Activated CD4-positive, alpha-beta T cell treated with anti-CD3 and anti-CD28 coated beads, Interleukin-2, Interleukin-6, amounts not matched to agents 100 ng/mL and 50 ng/mL, durations not matched to agents 16 hours and 8 hours (primary cell): ENCODE results near the gene TRABD2B.
"Not testable (repeated sequence)": the region's sequence is repeated elsewhere in the genome, so short reads cannot be mapped to it uniquely, and the experiment has no call there.

ENCODE experiments used
- DNase-seq: peaks from one replicate; pipeline ENCODE4 v3.0.0-alpha.2; 2020

TRABD2B gene

DNA sequence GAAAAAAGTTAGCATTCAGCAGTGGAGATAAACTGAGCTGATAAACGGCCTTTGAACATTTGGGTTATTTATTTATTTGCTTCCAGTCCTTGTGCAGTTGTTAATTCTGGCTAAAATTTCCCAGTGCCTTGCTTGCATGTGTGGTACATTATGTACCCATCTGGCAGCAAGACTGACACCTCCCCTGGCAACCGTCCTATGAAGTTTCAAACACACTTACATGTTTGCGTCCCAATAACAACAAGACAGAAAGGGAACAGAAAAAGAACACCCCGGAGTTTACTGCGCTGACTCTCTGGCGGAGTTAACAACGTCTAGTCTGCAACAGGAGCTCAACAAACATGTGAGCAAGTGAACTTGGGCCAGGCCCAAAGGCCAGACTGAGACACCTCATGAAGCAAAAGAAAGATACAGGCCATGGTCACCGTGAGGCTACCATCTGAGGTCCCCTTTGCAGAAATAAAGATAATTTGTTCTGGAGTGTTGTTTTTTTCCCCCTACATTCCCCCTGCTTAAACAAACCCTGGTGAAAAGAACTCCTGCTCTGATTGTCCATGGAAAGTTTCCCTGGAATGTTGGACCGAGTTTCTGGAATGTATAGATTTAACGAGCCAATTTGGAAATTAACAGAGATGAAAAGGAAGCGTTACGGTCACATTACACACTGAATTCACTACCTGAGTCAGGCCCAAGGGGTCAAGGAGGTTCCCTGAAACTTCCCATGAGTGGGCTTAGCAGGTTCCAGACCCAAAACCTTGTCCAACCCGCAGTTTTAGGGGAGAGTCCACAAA lies 33.4 kb downstream of the TRABD2B start:
- no peak for DNase-seq

DNA sequence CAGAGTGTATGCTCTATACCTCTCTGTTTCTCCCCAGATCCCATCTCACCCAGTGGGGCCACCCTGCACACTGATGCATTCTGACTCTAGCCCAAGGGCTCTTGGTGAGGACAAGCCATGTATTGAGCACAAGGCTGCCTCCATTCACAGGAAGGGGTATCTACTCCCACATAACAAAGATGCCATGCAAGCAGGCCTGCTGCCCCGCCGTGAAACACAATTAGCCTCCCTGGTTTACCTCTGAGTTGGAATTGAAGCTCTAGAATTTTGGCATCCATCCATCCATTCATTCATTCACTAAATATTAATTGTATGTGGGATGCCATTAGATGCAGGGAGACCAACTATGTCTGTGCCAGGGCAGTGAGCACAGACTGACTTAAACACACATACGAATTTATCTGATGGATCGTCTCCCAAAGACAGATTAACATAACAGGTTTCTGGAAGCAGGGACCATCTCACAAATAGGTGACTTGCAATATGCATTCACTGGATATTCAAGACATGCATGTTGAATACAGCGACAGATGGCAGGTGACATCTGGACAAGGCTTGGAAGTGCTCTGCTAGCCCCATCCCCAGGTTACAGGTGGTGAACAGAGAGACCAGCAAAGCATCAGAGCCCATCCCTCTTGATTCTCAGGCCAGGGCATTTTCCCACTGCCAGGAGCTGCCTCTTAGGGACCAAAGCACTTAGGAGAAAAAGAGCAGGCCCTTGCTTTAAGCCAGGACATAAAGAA lies 34.3 kb downstream of the TRABD2B start:
- no peak for DNase-seq

DNA sequence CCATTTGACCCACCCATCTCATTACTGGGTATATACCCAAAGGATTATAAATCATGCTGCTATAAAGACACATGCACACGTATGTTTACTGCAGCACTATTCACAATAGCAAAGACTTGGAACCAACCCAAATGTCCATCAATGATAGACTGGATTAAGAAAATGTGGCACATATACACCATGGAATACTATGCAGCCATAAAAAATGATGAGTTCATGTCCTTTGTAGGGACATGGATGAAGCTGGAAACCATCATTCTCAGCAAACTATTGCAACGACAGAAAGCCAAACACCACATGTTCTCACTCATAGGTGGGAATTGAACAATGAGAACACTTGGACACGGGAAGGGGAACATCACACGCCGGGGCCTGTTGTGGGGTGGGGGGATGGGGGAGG lies 35.4 kb downstream of the TRABD2B start:
- not testable (repeated sequence) for DNase-seq

DNA sequence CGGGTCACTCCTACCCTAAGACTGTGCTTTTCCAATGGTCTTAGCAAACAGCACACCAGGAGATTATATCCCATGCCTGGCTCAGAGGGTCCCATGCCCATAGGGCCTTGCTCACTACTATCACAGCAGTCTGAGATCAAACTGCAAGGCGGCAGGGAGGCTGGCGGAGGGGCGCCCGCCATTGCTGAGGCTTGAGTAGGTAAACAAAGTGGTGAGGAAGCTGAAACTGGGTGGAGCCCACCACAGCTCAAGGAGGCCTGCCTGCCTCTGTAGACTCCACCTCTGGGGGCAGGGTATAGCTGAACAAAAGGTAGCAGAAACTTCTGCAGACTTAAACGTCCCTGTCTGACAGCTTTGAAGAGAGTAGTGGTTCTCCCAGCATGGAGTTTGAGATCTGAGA lies 40.7 kb downstream of the TRABD2B start:
- not testable (repeated sequence) for DNase-seq

DNA sequence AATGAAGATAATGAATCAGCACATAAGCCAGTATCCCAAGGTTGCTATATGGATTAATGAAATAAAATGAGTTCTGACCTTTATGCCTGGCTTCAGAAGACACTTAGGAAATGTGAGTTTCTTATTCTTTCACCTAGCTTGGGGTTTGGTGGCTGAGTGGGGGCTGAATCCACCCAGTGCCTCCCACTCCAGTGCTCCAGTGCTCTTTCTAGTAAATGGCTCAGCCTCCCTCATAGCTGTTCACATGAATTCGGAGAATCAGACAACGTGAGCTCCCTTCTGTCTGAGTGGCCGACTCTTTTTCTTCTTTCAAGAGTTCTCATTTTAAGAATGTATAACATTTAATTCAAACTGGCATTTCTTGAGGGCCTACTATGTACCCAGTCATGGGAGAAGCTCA lies 43.5 kb downstream of the TRABD2B start:
- DNase-seq, result no peak

DNA sequence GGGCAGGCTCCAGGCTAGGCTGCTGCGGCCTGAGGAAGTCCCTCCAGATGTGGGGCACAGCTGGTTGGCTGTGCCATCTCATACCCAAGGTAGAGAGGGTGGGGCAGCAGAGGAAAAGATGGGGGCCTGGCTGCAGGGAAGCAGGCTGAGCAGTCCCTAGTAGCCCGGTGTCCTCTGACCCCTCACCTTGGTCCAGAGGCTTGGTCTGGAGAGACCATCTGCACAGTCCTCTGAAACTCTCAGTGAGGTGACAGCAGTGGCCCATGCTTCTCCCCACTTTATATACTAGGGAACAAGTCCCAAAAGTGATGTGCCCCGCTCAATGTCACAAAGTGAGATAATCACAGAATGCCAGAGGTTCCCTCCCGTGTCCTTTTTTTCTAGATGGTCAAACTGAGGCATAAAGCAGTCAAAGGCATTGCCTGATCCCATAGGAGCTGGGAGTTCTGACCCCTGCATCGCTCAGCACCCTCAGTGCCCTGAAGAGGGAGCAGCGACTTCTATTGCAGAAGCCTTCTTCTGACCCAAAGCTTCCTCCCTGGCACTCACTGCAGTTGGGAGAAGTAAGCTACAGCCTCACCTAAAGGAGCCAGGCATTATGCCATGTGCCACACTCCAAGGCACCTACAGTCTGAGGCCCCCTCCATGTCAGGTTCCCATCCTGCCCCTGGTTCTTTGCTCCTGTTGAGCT lies 45.5 kb downstream of the TRABD2B start:
- DNase-seq, result no peak

DNA sequence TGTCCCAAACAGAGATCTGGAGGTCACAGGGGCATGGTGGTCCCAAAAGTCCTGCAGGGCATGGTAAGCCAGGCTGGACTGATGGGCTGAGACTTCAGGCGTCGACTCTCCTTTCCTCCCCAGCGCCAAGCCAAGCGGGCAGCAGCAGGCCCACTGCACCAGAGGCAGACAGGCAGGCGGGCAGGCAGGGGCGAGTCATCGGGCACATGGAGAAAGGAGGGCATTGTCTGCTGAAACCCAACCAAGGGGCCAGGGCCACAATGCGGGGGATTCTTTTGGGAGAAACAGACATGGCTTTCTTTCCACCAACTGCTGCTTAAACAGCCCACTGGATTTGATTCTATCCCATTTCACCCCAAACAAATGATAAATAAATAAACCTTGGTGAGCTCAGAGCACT lies 46.2 kb downstream of the TRABD2B start:
- DNase-seq, result no peak

DNA sequence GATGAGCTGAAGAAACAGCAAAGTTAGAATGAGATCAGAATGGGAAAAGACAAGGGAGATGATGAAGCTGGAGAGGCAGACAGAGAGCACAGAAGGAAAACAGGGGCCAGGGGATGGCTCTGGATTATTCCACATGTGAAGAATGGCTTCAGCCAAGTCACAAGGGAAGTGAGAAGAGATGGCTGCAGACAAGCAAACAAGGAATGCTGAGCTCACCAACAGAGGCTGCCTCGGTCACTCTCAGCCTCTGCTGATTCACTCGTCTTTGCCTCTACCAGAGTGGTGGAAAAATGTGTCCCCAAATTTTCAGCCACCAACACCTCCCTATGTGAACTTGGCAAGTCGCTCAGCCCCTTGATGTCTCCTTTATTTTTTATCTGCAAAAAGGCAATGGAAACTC lies 46.7 kb downstream of the TRABD2B start:
- no peak for DNase-seq

DNA sequence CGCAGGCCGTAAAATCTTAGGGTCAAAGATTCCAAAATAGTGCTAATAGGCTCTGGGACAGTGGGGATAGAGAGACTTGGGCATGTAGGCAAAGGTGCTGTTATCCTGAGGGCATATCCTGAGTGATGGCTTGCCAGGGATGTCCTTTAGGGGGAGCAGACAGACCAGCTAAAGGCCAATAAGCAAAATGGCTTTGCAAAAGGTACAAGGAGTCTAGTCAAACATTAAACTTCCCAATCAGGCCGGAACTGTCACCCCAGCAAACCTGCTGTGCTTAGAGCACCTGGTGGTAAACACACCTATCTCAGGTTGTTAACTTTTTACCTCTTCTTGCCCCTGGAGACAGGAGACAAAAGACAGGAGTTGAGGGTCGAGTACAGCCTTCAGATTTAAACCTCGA lies 49.1 kb downstream of the TRABD2B start:
- DNase-seq, result no peak

DNA sequence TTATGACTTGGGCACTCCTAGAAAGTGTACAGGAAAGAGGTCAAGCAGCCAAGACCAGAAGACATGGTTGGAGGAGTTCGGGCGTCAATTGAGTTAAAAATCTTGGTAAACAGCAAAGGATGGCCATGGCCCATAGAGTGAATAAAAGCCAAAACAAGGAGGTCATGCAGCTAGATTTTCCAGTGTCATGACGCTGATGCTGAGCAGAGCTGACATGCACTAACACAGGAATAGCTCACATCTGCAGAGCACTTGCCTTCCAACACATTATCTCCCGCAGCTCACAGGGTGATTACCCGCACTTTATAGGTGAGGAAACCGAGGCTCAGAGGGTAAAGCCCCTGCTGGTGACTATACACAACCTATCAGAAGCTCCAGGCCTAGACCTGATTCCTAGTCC lies 49.7 kb downstream of the TRABD2B start:
- DNase-seq, result no peak

DNA sequence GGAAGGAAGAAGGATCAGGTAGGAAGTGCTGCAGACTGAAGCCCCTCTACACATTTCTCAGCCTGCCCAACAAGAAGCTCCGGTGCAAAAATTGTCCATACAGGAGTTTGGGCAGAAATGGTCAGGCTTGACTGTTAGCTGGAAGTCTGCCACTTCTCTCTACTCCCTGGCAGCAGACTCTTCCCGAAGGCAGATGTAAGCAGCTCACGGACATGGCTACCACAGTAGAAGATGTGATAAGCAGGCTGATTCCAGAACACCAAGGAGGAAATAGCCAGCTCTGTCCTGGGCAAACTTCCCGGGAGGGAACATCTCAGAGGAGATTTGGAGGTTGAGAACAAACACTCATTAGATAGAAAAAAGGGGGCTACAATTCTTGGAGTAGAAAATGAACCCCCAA lies 52.6 kb downstream of the TRABD2B start:
- DNase-seq, result no peak

DNA sequence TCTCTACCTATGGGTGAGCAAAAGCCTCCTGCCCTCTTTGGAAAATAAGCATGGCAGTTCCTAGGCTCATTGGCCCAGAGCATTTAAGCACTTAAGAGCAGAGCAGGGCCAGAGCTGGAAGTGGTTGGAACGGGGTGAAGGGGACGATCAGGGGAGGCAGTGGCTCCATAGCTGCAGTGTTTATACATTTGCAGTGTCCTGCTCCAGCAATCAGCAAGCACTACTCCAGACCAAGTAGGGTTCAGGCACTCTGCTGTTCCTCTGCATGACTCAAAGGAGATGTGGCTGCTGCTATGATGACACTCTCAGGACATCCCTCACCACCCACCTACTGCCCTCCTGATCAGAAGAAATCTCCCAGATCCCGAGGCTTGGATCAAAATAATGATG lies 55.0 kb downstream of the TRABD2B start:
- DNase-seq, result no peak

DNA sequence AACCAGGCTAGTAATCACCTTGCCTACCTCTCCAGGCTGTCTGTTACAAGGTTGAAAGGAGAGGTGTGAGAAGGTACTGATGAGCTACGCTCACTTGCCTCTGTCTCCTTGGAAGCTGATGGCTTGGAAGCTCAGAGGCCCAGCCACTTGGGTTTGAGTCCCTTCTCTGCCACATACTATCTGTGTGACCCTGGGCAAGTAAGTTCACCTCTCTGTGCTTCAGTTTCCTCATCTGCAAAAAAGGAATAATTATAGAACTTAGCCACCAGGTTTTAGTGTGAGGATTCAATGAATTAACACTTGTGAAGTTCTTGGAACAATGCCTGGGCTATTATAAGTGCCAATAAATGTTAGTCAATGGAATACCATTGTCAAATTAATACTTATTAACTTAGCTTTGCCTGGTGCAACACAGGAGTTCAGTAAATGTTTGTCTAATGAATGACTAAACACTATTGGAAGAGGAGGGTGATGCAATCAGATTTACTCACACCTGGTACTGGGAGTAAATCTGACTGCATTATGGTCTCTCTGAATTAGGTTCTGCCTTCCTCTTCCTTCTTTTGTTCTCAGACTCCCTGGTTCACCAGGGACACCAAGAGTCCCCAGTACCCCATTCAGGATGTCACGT lies 55.5 kb downstream of the TRABD2B start:
- no peak for DNase-seq

DNA sequence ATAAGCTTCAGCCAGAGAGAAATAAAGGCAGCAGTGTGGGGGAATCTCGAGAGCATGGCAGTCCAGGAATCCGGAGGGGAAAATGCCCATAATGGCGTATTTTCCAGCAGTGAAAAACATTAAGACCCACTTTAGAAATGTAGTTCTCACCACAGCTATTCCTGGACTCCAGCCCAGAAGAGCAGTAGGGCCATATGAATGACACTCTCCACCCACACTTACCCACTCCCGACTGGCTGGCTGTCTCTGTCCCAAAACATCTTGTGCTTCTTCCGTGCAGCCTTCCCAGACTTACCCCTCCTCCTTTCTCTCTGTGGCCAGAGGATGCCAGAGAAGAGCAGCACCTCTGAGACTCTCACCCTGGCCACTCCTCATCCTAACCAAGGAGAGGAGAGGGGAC lies 56.4 kb downstream of the TRABD2B start:
- DNase-seq, result no peak

DNA sequence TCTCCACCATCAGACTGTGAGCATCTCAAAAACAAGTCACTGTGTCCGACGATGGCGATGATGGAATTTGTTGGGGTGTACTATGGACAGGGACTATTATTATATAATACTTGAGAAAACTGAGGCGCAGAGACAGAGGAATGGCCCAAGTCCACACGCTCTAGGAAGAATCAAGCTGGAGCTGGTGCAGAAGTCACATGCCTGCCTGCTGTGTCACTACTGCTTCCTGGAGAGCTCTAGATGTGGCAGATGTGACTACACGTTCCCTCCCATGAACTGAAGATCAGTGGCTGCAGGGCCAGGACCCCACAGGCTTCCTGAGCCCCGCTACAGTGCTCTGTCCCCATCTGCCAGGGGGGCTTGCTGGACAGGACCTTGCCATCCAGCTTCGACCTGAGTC lies 56.9 kb downstream of the TRABD2B start:
- DNase-seq, result no peak

DNA sequence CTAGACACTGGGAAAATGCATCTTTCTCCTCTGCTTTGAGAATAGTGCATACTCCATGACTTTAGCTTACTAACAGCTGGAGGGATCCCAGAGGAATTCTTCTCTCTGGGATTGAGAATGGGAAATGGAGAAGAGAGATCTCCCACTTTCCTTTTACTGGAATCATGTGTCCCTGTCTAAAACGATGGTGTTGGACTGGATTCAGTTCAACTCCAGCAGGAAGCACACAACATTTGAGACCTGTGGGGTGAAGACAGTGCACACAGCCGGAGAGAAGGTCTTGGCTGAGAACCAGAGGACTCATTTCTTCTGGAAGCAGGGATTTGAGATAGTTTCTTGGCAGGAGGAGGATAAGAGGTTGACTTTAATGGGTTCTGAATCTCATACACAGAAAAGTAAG lies 58.7 kb downstream of the TRABD2B start:
- no peak for DNase-seq

DNA sequence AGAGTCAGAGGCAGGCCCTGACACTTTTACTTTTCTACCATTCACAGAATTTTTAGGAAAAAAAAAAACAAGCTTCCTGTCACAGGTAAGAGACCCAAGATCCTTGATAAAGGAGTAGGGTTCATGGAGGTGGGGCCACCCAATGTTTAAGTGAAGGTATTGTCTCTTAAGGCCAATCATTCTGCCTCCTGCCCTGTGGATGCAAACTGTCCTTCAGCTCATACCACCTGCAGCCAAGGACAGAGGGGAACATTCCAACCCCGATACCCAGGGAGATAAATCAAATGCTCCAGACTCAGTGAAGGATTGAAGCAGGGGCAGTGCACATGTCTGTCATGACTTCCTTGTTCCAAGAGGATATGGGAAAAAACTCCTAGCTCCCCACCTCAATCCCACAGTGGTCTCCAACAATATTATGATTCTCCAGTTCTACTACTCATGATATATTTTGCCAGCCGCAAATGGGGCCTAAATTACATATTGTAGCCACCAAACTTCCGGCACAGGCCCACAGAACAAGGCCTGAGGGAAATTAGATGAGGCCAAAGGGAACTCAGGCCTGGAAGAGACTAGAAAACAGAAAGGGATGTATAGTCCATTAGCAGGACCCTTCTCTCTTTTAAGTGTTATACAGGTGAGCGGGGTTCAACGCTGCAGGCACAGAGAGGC lies 59.5 kb downstream of the TRABD2B start:
- no peak for DNase-seq

DNA sequence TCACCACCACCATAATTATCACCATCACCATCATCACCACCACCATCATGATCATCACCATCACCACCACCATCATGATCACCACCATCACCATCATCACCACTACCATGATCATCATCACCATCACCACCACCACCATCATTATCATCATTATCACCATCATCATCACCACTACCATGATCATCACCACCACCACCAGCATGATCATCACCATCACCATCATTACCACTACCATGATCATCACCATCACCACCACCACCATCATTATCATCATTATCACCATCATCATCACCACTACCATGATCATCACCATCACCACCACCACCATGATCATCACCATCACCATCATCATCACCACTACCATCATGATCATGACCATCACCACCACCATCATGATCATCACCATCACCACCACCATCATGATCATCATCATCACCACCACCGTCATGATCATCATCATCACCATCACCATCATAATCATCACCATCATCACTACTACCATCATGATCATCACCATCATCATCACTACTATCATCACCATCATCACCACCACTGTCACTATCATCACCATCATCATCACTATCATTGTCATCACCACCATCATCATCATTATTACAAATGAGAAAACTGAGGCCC lies 60.2 kb downstream of the TRABD2B start:
- no peak for DNase-seq

DNA sequence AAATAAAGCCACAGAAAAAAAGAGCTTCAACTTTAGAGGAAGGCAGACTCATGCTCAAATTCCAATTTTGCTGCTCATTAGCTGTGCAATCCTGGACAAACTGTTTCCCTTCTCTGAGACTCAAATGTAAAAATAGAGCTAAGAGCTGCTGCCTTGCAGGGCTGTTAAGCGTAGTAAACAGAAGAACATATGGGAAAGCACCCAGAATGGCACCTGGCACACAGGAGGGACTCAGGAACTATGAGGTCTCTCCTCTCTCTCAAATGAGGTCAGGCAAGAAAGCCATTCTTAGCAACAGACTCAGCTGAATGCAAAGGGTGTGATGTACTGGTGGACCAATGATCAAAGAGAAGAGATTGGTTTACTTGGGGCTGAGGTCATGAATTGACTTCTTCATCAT lies 61.3 kb downstream of the TRABD2B start:
- no peak for DNase-seq

DNA sequence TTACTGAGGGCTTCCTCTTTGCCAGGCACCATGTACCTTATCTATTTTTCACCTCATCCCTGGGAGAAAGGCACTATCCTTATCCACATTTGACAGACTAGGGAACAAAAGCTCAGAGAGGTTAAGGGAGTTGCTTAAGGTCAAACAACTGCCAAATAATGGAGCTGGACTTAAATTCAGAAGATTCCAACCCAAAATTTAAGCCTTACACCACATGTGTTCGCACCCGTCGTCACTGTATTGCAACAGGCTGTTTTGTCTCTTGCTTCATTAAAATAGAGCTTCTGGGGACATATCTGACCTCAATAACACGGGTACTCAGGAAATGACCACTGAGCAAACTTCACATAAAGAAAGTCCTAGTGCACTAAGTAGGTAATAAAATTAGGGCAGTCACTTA lies 62.0 kb downstream of the TRABD2B start:
- DNase-seq, result no peak

DNA sequence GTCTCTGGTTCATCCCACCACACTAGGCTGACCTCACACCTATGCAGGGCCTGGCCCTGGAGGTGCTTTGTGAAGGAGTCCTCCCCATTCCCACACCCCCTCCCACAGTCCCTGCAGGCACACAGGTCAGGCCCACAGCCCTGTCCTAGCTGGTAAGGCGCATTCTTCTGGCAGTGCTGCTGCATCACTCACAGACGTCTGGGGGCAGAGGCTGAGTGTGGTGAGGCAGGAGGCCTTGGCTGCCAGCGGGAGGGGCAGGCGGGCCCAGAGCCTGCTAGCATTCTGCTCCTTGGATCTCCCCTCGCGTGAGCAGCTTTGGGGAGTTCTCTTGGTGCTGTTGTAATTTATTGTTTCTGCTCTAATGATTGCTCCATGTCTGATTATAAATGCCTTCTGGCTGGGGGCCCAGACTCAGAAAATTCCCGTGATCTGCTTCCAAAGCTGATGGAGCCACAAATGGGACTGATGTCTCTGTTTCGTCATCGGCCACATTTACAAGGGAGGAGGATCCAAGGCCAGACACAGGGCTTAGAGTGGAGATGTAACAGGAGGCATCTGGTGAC lies 62.9 kb downstream of the TRABD2B start:
- no peak for DNase-seq

DNA sequence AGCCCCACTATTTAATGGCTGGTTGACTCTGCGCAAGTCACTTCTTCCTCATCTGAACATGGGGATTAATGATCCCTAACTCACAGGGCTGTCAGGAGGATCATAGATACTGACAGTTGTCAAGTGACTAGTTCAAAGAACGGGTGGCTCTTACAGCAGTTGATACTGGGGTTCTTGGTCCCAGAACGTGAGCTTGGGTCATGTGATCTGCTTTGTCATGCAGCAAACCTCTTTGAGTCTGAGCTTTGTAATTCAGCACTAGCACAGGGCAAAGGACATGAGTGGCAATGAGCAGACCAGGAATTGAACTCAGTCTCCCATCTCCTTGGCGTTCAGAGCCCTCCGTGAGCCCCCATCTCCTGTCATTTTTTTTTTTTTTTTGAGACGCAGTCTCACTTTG lies 64.4 kb downstream of the TRABD2B start:
- DNase-seq, result no peak
